ENCODE measurements around the gene FLT4. TPM values are rescaled to one million over a fixed set of nuclear protein-coding genes. Genes with fewer than 3 reads are reported as not detected.
A peak's percentile ranks its signal among the peaks of the same experiment; 100 is the strongest.

Gene FLT4
- polyA plus RNA-seq, 3 donors = not detected

DNA sequence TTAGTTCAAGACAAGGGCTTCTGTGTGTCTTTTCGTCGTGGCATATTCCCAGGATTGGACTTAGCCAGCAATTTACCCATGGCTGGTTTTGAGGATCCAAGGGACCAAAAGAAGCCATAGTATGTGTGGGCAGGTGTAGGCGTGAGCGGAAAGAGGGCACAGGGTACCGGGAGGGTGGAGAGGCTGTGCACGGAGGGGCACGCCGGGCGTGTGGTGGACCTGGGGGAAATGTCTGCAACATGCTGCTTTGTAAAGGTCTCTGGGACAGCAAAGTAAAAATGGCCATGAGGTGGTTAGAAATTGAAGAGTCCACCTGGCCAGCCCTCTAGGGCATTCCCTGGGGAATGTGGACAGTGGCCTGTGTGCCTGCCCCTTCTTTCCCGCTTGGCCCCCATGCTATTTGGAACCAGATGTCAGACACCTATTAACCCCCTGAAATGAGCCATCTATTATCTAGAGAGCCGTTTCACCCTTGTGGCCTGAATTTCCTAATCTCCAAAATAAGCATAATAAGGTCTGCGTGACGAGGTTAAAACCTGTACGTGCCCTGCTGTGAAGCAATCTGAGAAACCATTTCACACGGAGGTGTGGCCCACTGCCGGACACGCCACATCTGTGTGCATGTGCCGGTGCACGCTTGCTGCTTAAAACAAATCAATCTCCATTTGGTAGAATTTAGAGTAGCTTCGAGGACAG, 5.1 kb downstream of the FLT4 start:
- Histone ChIP-seq H4K20me1 (ENCODE audit: insufficient read depth, low read length) (no peaks in the 10 kb centered on the region), H3K79me2 (ENCODE audit: insufficient read depth, low read length) (no peaks in the 10 kb centered on the region), H3K27me3 (ENCODE audit: control insufficient read depth in 2 of 2, insufficient read depth in 2 of 2, low read length in 2 of 2) (peaks cover 0 to 22% of the 10 kb centered on the region in 2 donors), H3K4me2 (replicated peaks; ENCODE audit: extremely low read depth, low read length, poor library complexity, severe bottlenecking) (no peak overlapping the region), H3K4me3 (replicated peaks in 1 of 3; ENCODE audit: low read depth in 2 of 3, low read length in 3 of 3) (no peak overlapping the region), H3K9me3 (replicated peaks in 1 of 2; ENCODE audit: control insufficient read depth in 1 of 2, insufficient read depth in 1 of 2, low read length in 2 of 2) (no peaks in the 10 kb centered on the region), H2AFZ (ENCODE audit: insufficient read depth, low read depth, low read length, poor library complexity, severe bottlenecking) (no peak overlapping the region), H3K9ac (ENCODE audit: insufficient read depth, low read length, poor library complexity, severe bottlenecking) (no peak overlapping the region), H3K4me1 (ENCODE audit: control insufficient read depth in 1 of 2, insufficient read depth in 2 of 2, low read length in 2 of 2) (no peaks in the 10 kb centered on the region), H3K36me3 (replicated peaks in 1 of 2; ENCODE audit: control insufficient read depth in 1 of 2, insufficient read depth in 2 of 2, low read length in 2 of 2) (no peaks in the 10 kb centered on the region), H3K27ac (ENCODE audit: low read depth in 1 of 2, low read length in 2 of 2) (no peak overlapping the region)
- Mint-ChIP-seq H3K9me3 (peaks cover 0 to 3% (median 2%) of the 10 kb centered on the region in 7 donors), H3K4me3 (peak overlapping the region in 1 of 2 donors; percentile 48), H3K4me1 (no peaks in the 10 kb centered on the region), H3K36me3 (no peaks in the 10 kb centered on the region), H3K27me3 (ENCODE audit: low read depth in 3 of 3) (peaks cover 30 to 38% (median 34%) of the 10 kb centered on the region in 3 donors), H3K27ac (no peak overlapping the region)
- TF ChIP-seq, protein P1, sequence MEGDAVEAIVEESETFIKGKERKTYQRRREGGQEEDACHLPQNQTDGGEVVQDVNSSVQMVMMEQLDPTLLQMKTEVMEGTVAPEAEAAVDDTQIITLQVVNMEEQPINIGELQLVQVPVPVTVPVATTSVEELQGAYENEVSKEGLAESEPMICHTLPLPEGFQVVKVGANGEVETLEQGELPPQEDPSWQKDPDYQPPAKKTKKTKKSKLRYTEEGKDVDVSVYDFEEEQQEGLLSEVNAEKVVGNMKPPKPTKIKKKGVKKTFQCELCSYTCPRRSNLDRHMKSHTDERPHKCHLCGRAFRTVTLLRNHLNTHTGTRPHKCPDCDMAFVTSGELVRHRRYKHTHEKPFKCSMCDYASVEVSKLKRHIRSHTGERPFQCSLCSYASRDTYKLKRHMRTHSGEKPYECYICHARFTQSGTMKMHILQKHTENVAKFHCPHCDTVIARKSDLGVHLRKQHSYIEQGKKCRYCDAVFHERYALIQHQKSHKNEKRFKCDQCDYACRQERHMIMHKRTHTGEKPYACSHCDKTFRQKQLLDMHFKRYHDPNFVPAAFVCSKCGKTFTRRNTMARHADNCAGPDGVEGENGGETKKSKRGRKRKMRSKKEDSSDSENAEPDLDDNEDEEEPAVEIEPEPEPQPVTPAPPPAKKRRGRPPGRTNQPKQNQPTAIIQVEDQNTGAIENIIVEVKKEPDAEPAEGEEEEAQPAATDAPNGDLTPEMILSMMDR (IDR thresholded peaks at IDR 0.05) = no peak
- 82% methylated on average over 16 of the region's 20 CpGs for WGBS (ENCODE audit: insufficient coverage)
- DNase-seq = no peak
- intact Hi-C loops (cut with micrococcal nuclease) = no loop called here

DNA sequence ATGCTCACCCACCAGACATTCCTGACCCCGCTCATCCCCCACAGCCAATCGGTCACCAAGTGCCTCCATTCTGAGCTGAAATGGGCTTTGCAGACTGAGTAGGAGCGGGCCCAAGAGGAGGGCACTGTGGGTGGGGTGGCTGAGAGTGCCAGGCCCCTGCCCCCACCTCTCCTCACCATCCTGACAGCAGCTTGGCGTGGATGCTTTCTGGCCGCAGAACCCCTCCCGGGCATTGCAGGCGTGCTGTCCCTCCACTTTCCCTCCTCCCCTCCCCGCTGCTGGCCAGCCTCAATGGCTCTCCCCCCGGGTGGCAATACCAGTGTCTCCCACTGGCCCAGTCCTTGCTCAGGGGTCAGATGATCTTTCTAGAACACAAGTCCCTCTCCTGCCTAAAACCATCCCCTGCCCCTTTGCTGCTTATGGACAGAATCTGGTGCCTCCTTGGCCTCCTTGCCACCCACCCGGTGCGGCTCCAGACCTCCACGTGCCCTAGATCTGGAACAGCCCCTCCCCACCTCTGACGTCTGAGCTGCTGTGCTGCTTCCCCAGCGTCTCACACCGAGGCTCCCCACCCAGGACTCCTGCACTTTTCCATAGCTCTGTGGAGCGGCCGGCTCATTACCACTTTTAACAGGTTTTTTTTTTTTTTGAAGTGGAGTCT, 6.1 kb downstream of the FLT4 start:
- no peaks in the 10 kb centered on the region for H3K4me1 ChIP-seq (ENCODE audit: control insufficient read depth in 1 of 2, insufficient read depth in 2 of 2, low read length in 2 of 2)
- 93% methylated on average over 14 of the region's 17 CpGs for WGBS (ENCODE audit: insufficient coverage)
- TF ChIP-seq, protein P1 (IDR thresholded peaks at IDR 0.05) = no peak
- no peak overlapping the region for H3K9ac ChIP-seq (ENCODE audit: insufficient read depth, low read length, poor library complexity, severe bottlenecking)
- peaks cover 0 to 18% of the 10 kb centered on the region in 2 donors for H3K27me3 ChIP-seq (ENCODE audit: control insufficient read depth in 2 of 2, insufficient read depth in 2 of 2, low read length in 2 of 2)
- no peak overlapping the region for H3K4me3 ChIP-seq (replicated peaks in 1 of 3; ENCODE audit: low read depth in 2 of 3, low read length in 3 of 3)
- no peaks in the 10 kb centered on the region for H3K36me3 ChIP-seq (replicated peaks in 1 of 2; ENCODE audit: control insufficient read depth in 1 of 2, insufficient read depth in 2 of 2, low read length in 2 of 2)
- H3K9me3 ChIP-seq (replicated peaks in 1 of 2; ENCODE audit: control insufficient read depth in 1 of 2, insufficient read depth in 1 of 2, low read length in 2 of 2) = no peaks in the 10 kb centered on the region
- Mint-ChIP-seq H3K9me3 (peaks cover 0 to 2% (median under 1%) of the 10 kb centered on the region in 7 donors), H3K4me1 (no peaks in the 10 kb centered on the region), H3K36me3 (no peaks in the 10 kb centered on the region), H3K27me3 (ENCODE audit: low read depth in 3 of 3) (peaks cover 27 to 32% (median 30%) of the 10 kb centered on the region in 3 donors), H3K4me3 (no peak overlapping the region), H3K27ac (no peak overlapping the region)
- no peaks in the 10 kb centered on the region for H3K79me2 ChIP-seq (ENCODE audit: insufficient read depth, low read length)
- H3K4me2 ChIP-seq (replicated peaks; ENCODE audit: extremely low read depth, low read length, poor library complexity, severe bottlenecking) = no peak overlapping the region
- DNase-seq = no peak
- H2AFZ ChIP-seq (ENCODE audit: insufficient read depth, low read depth, low read length, poor library complexity, severe bottlenecking) = no peak overlapping the region
- intact Hi-C loops (cut with micrococcal nuclease) = no loop called here
- no peak overlapping the region for H3K27ac ChIP-seq (ENCODE audit: low read depth in 1 of 2, low read length in 2 of 2)
- H4K20me1 ChIP-seq (ENCODE audit: insufficient read depth, low read length) = no peaks in the 10 kb centered on the region

All from CD14-positive monocyte (primary cell).